Bronchial epithelial cell (primary cell): ENCODE results near the gene DENND2C. TPM values are rescaled to one million over a fixed set of nuclear protein-coding genes. Genes with fewer than 3 reads are reported as not detected.
"Not testable (repeated sequence)": the region's sequence is repeated elsewhere in the genome, so short reads cannot be mapped to it uniquely, and the experiment has no call there.

Experiments used
- DNase-seq: peaks from one replicate; pipeline ENCODE4 v3.0.0-alpha.2; 2010; ENCODE audit warnings: low read depth
- FAIRE-seq: peaks from 2 replicates; lab custom pipeline; 2011; peaks lifted over from hg19 to GRCh38; lab: Jason Lieb, UNC
- H3K27me3 ChIP-seq: 2 replicates; pipeline ENCODE4 v1.5.1; 2011; ENCODE audit warnings: low read length; ENCODE audit not compliant: control insufficient read depth, insufficient read depth
- H3K36me3 ChIP-seq: 2 replicates; pipeline ENCODE4 v1.5.1; 2011; ENCODE audit warnings: low read length; ENCODE audit not compliant: control insufficient read depth, insufficient read depth
- H3K4me3 ChIP-seq: 2 replicates; pipeline ENCODE4 v1.5.1; 2011; ENCODE audit warnings: mild to moderate bottlenecking, low read depth, low read length, control low read depth
- CTCF ChIP-seq: IDR thresholded peaks from 2 replicates; pipeline ENCODE4 v1.5.1; 2011; ENCODE audit warnings: mild to moderate bottlenecking, moderate library complexity, low read length, control low read depth, inconsistent platforms; ENCODE audit not compliant: insufficient read depth, severe bottlenecking
- total RNA-seq: library from RNA; depleted of rRNA; stranded (reverse); fragments of >200 nt; gene quantifications from 2 replicates; pipeline ENCODE4 v1.2.1, GENCODE V29; 2014

The DENND2C gene
- total RNA-seq, 1 donor from 2014 or later: 18.2 TPM

GRCh38 chr1:114585231-114585630, 84.6 kb downstream of the DENND2C start:
- Histone ChIP-seq H3K27me3 (no peaks in the 10 kb centered on the region), H3K4me3 (no peak overlapping the region), H3K36me3 (peaks cover 7% of the 10 kb centered on the region)
- no peak for TF ChIP-seq CTCF
- DNase-seq (no peak), FAIRE-seq (no peak)

- peak; percentile 95 for DNase-seq
- Histone ChIP-seq H3K27me3 (no peaks in the 10 kb centered on the region), H3K4me3 (peak within 1 kb of the TSS; percentile 63), H3K36me3 (peaks cover 9% of the 10 kb centered on the region)
- TF ChIP-seq CTCF: no peak
- FAIRE-seq: peak; percentile 50
These were observed 88.2 kb downstream of the DENND2C start, which contains the start of gene BCAS2 for GRCh38 chr1:114581335-114582287. Gene BCAS2, minus strand, starts transcription at chr1:114581615. Its CDS starts 24 bp downstream, at chr1:114581591.

GRCh38 chr1:114574365-114574764, 95.5 kb downstream of the DENND2C start:
- DNase-seq: no peak
- Histone ChIP-seq H3K27me3 (no peaks in the 10 kb centered on the region), H3K4me3 (no peak overlapping the region), H3K36me3 (peaks cover 20% of the 10 kb centered on the region)
- no peak for FAIRE-seq
- no peak for TF ChIP-seq CTCF

- DNase-seq: no peak
- H3K4me3 ChIP-seq: no peak overlapping the region
These were observed 105.7 kb downstream of the DENND2C start for GRCh38 chr1:114564141-114564540.

GRCh38 chr1:114562978-114563510, 106.8 kb downstream of the DENND2C start:
- H3K36me3 ChIP-seq, H3K27me3 ChIP-seq: not testable (repeated sequence)

More at GRCh38 chr1:114564141-114564540, 105.7 kb downstream of the DENND2C start:
- TF ChIP-seq CTCF: no peak
- H3K27me3 ChIP-seq: no peaks in the 10 kb centered on the region
- H3K36me3 ChIP-seq: peaks cover 4% of the 10 kb centered on the region
- no peak for FAIRE-seq

GRCh38 chr1:114561333-114561732, 108.5 kb downstream of the DENND2C start:
- no peak for DNase-seq
- FAIRE-seq: no peak
- no peak overlapping the region for H3K4me3 ChIP-seq
- H3K36me3 ChIP-seq: no peaks in the 10 kb centered on the region
- no peak for TF ChIP-seq CTCF
- H3K27me3 ChIP-seq: no peaks in the 10 kb centered on the region

More at GRCh38 chr1:114562978-114563510, 106.8 kb downstream of the DENND2C start:
- not testable (repeated sequence) for H3K4me3 ChIP-seq, FAIRE-seq, DNase-seq
